HEK293 (cell line): ENCODE results near the gene KIFAP3.

ENCODE experiments used
- KLF7 ChIP-seq: fragments of 450-650 bp; formaldehyde crosslinking; IDR thresholded peaks from 2 replicates; pipeline ENCODE4 v1.5.1; 2016; ENCODE audit warnings: missing biosample characterization, missing genetic modification characterization, borderline replicate concordance
- SCRT1 ChIP-seq: fragments of 450-650 bp; formaldehyde crosslinking; IDR thresholded peaks from 2 replicates; pipeline ENCODE4 v1.5.1; 2016; ENCODE audit warnings: missing biosample characterization, missing genetic modification characterization, borderline replicate concordance
- SETDB1 ChIP-seq: IDR thresholded peaks from one replicate; pipeline ENCODE4 v1.6.1; 2017; ENCODE audit warnings: mild to moderate bottlenecking, low read length, moderate library complexity, mixed read lengths; ENCODE audit not compliant: insufficient read length
- ZEB2 ChIP-seq: fragments of 450-650 bp; formaldehyde crosslinking; IDR thresholded peaks from 2 replicates; pipeline ENCODE4 v1.5.1; 2016; ENCODE audit warnings: missing biosample characterization, missing genetic modification characterization
- ZFP37 ChIP-seq: fragments of 450-650 bp; formaldehyde crosslinking; IDR thresholded peaks from 2 replicates; pipeline ENCODE4 v1.5.1; 2016; ENCODE audit warnings: missing biosample characterization, missing genetic modification characterization
- ZFP69B ChIP-seq: fragments of 450-650 bp; formaldehyde crosslinking; IDR thresholded peaks from 2 replicates; pipeline ENCODE4 v1.5.1; 2016; ENCODE audit warnings: missing biosample characterization, missing genetic modification characterization
- ZNF121 ChIP-seq: fragments of 450-650 bp; formaldehyde crosslinking; IDR thresholded peaks from 2 replicates; pipeline ENCODE4 v1.5.1; 2016; ENCODE audit warnings: missing biosample characterization, missing genetic modification characterization
- ZNF174 ChIP-seq: fragments of 450-650 bp; formaldehyde crosslinking; IDR thresholded peaks from 2 replicates; pipeline ENCODE4 v1.5.0; 2017; ENCODE audit warnings: missing biosample characterization, mild to moderate bottlenecking, missing genetic modification characterization
- ZNF211 ChIP-seq: fragments of 450-650 bp; formaldehyde crosslinking; IDR thresholded peaks from 2 replicates; pipeline ENCODE4 v1.5.1; 2016; ENCODE audit warnings: low read depth, missing biosample characterization, missing genetic modification characterization
- ZNF214 ChIP-seq: fragments of 450-650 bp; formaldehyde crosslinking; IDR thresholded peaks from 2 replicates; pipeline ENCODE4 v1.5.1; 2017; ENCODE audit warnings: missing biosample characterization, mild to moderate bottlenecking, missing genetic modification characterization, borderline replicate concordance
- ZNF239 ChIP-seq: fragments of 450-650 bp; formaldehyde crosslinking; IDR thresholded peaks from 2 replicates; pipeline ENCODE4 v1.5.1; 2016; ENCODE audit warnings: missing biosample characterization, missing genetic modification characterization
- ZNF302 ChIP-seq: fragments of 450-650 bp; formaldehyde crosslinking; IDR thresholded peaks from 2 replicates; pipeline ENCODE4 v1.5.1; 2016; ENCODE audit warnings: missing biosample characterization, missing genetic modification characterization, low read depth
- ZNF354C ChIP-seq: fragments of 450-650 bp; formaldehyde crosslinking; IDR thresholded peaks from 2 replicates; pipeline ENCODE4 v1.5.1; 2016; ENCODE audit warnings: missing biosample characterization, missing genetic modification characterization, low read depth, borderline replicate concordance
- ZNF530 ChIP-seq: fragments of 450-650 bp; formaldehyde crosslinking; IDR thresholded peaks from 2 replicates; pipeline ENCODE4 v1.5.1; 2016; ENCODE audit warnings: low read depth, missing biosample characterization, missing genetic modification characterization
- ZNF555 ChIP-seq: fragments of 450-650 bp; formaldehyde crosslinking; conservative IDR thresholded peaks from 2 replicates; pipeline ENCODE4 v1.5.1; 2017; ENCODE audit warnings: missing biosample characterization, mild to moderate bottlenecking, missing genetic modification characterization, inconsistent platforms
- ZNF660 ChIP-seq: fragments of 450-650 bp; IDR thresholded peaks from 2 replicates; pipeline ENCODE4 v1.5.1; 2018; ENCODE audit warnings: missing biosample characterization, mild to moderate bottlenecking, missing genetic modification characterization
- ZNF664 ChIP-seq: fragments of 450-650 bp; formaldehyde crosslinking; IDR thresholded peaks from 2 replicates; pipeline ENCODE4 v1.5.1; 2016; ENCODE audit warnings: missing biosample characterization, missing genetic modification characterization
- ZNF76 ChIP-seq: fragments of 450-650 bp; formaldehyde crosslinking; IDR thresholded peaks from 2 replicates; pipeline ENCODE4; 2016; ENCODE audit warnings: low read depth, missing biosample characterization, missing genetic modification characterization, borderline replicate concordance
- ZSCAN23 ChIP-seq: fragments of 450-650 bp; formaldehyde crosslinking; IDR thresholded peaks from 2 replicates; pipeline ENCODE4 v1.5.1; 2016; ENCODE audit warnings: missing biosample characterization, missing genetic modification characterization
- TF ChIP-seq, protein P1 (sequence below): fragments of 450-650 bp; formaldehyde crosslinking; IDR thresholded peaks from 2 replicates; pipeline ENCODE4 v1.5.1; 2016; ENCODE audit warnings: missing biosample characterization, missing genetic modification characterization
- TF ChIP-seq, protein P2 (sequence below): fragments of 450-650 bp; formaldehyde crosslinking; IDR thresholded peaks from 2 replicates; pipeline ENCODE4 v1.5.1; 2016; ENCODE audit warnings: missing biosample characterization, missing genetic modification characterization
- TF ChIP-seq, protein P3 (sequence below): fragments of 450-650 bp; formaldehyde crosslinking; IDR thresholded peaks from 2 replicates; pipeline ENCODE4 v1.5.1; 2016; ENCODE audit warnings: missing biosample characterization, missing genetic modification characterization
- TF ChIP-seq, protein P4 (sequence below): fragments of 450-650 bp; formaldehyde crosslinking; IDR thresholded peaks from 2 replicates; pipeline ENCODE4 v1.5.0; 2017; ENCODE audit warnings: missing biosample characterization, missing genetic modification characterization, borderline replicate concordance
- TF ChIP-seq, protein P5 (sequence below): fragments of 450-650 bp; formaldehyde crosslinking; IDR thresholded peaks from 2 replicates; pipeline ENCODE4 v1.5.1; 2017; ENCODE audit warnings: missing biosample characterization, mild to moderate bottlenecking, missing genetic modification characterization, moderate library complexity
- TF ChIP-seq, protein P6 (sequence below): fragments of 450-650 bp; formaldehyde crosslinking; IDR thresholded peaks from 2 replicates; pipeline ENCODE4 v1.5.1; 2016; ENCODE audit warnings: missing biosample characterization, missing genetic modification characterization

KIFAP3 gene

DNA sequence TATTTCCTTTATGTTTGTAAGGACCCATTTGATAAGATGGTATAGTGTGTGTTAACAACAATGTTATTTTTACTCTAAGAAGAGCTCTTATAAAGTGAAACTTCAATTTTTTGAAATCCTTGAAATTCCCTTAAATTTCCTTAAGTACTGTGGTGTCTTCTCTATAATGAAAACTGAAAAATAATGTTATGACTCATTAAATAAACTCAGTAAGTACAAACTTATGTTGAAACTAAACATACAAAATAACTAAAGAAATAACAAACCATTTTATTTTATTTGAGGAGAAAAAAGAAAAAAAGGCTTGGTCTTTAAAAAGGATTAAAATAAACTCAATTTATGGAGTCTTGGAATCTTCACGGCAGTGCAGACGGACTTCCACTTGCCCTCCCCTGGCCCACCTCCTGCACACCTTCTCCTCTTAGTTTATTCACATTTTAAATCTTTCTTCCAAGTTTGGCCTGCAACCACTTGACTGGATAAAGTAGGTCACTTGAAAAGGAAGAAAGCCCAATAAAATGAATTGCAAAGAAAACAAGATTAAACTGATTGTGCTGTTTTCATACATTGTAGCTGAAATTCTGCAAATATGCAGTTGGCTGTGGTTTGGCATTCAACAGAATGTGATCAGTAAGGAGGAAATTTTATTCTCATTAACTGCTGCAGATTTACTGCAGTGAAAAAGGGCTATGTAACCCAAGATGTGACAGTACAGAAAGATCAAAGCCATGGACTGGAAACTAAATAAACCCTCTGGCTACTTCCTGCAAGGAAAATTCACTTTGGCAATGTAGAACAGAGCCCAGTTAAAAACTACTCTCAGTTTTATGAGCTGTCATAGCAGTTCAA is 132.3 kb downstream of the KIFAP3 start (continued):
- TF ChIP-seq ZFP69B (tag by site-specific recombination) (peak; percentile 65; the same call in 1 of the 2 replicates), ZNF239 (tag by site-specific recombination) (0 out of 2 replicates have a peak, but pooled peaks have one; percentile 58), ZNF174 (tag by site-specific recombination) (no peak), ZNF211 (no peak), ZNF214 (no peak), ZNF660 (tag by site-specific recombination) (no peak), ZNF302 (no peak; the same call in 1 of the 2 replicates), ZEB2 (peak; percentile 82), ZNF555 (no peak), SETDB1 (no peak), ZNF354C (tag by site-specific recombination) (no peak), ZSCAN23 (tag by site-specific recombination) (0 out of 2 replicates have a peak, but pooled peaks have one; percentile 49), SCRT1 (tag by site-specific recombination) (peak; percentile 87; the same call in 1 of the 2 replicates), KLF7 (tag by site-specific recombination) (peak; percentile 69; the same call in 1 of the 2 replicates), ZFP37 (tag by site-specific recombination) (no peak), ZNF664 (tag by site-specific recombination) (peak; percentile 48; the same call in 1 of the 2 replicates), ZNF121 (peak; percentile 90), ZNF76 (tag by site-specific recombination) (no peak), ZNF530 (tag by site-specific recombination) (no peak)
- TF ChIP-seq, protein P1, sequence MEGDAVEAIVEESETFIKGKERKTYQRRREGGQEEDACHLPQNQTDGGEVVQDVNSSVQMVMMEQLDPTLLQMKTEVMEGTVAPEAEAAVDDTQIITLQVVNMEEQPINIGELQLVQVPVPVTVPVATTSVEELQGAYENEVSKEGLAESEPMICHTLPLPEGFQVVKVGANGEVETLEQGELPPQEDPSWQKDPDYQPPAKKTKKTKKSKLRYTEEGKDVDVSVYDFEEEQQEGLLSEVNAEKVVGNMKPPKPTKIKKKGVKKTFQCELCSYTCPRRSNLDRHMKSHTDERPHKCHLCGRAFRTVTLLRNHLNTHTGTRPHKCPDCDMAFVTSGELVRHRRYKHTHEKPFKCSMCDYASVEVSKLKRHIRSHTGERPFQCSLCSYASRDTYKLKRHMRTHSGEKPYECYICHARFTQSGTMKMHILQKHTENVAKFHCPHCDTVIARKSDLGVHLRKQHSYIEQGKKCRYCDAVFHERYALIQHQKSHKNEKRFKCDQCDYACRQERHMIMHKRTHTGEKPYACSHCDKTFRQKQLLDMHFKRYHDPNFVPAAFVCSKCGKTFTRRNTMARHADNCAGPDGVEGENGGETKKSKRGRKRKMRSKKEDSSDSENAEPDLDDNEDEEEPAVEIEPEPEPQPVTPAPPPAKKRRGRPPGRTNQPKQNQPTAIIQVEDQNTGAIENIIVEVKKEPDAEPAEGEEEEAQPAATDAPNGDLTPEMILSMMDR (tag by site-specific recombination), result no peak
- TF ChIP-seq, protein P2, sequence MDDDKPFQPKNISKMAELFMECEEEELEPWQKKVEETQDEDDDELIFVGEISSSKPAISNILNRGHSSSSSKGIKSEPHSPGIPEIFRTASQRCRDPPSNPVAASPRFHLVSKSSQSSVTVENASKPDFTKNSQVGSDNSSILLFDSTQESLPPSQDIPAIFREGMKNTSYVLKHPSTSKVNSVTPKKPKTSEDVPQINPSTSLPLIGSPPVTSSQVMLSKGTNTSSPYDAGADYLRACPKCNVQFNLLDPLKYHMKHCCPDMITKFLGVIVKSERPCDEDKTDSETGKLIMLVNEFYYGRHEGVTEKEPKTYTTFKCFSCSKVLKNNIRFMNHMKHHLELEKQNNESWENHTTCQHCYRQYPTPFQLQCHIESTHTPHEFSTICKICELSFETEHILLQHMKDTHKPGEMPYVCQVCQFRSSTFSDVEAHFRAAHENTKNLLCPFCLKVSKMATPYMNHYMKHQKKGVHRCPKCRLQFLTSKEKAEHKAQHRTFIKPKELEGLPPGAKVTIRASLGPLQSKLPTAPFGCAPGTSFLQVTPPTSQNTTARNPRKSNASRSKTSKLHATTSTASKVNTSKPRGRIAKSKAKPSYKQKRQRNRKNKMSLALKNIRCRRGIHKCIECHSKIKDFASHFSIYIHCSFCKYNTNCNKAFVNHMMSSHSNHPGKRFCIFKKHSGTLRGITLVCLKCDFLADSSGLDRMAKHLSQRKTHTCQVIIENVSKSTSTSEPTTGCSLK, result no peak
- TF ChIP-seq, protein P3, sequence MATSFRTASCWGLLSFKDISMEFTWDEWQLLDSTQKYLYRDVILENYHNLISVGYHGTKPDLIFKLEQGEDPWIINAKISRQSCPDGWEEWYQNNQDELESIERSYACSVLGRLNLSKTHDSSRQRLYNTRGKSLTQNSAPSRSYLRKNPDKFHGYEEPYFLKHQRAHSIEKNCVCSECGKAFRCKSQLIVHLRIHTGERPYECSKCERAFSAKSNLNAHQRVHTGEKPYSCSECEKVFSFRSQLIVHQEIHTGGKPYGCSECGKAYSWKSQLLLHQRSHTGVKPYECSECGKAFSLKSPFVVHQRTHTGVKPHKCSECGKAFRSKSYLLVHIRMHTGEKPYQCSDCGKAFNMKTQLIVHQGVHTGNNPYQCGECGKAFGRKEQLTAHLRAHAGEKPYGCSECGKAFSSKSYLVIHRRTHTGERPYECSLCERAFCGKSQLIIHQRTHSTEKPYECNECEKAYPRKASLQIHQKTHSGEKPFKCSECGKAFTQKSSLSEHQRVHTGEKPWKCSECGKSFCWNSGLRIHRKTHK (tag by site-specific recombination), result no peak
- TF ChIP-seq, protein P4, sequence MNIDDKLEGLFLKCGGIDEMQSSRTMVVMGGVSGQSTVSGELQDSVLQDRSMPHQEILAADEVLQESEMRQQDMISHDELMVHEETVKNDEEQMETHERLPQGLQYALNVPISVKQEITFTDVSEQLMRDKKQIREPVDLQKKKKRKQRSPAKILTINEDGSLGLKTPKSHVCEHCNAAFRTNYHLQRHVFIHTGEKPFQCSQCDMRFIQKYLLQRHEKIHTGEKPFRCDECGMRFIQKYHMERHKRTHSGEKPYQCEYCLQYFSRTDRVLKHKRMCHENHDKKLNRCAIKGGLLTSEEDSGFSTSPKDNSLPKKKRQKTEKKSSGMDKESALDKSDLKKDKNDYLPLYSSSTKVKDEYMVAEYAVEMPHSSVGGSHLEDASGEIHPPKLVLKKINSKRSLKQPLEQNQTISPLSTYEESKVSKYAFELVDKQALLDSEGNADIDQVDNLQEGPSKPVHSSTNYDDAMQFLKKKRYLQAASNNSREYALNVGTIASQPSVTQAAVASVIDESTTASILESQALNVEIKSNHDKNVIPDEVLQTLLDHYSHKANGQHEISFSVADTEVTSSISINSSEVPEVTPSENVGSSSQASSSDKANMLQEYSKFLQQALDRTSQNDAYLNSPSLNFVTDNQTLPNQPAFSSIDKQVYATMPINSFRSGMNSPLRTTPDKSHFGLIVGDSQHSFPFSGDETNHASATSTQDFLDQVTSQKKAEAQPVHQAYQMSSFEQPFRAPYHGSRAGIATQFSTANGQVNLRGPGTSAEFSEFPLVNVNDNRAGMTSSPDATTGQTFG (tag by site-specific recombination), result no peak
- TF ChIP-seq, protein P5, sequence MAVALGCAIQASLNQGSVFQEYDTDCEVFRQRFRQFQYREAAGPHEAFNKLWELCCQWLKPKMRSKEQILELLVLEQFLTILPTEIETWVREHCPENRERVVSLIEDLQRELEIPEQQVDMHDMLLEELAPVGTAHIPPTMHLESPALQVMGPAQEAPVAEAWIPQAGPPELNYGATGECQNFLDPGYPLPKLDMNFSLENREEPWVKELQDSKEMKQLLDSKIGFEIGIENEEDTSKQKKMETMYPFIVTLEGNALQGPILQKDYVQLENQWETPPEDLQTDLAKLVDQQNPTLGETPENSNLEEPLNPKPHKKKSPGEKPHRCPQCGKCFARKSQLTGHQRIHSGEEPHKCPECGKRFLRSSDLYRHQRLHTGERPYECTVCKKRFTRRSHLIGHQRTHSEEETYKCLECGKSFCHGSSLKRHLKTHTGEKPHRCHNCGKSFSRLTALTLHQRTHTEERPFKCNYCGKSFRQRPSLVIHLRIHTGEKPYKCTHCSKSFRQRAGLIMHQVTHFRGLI (tag by site-specific recombination), result peak; percentile 78; the same call in 1 of the 2 replicates
- TF ChIP-seq, protein P6, sequence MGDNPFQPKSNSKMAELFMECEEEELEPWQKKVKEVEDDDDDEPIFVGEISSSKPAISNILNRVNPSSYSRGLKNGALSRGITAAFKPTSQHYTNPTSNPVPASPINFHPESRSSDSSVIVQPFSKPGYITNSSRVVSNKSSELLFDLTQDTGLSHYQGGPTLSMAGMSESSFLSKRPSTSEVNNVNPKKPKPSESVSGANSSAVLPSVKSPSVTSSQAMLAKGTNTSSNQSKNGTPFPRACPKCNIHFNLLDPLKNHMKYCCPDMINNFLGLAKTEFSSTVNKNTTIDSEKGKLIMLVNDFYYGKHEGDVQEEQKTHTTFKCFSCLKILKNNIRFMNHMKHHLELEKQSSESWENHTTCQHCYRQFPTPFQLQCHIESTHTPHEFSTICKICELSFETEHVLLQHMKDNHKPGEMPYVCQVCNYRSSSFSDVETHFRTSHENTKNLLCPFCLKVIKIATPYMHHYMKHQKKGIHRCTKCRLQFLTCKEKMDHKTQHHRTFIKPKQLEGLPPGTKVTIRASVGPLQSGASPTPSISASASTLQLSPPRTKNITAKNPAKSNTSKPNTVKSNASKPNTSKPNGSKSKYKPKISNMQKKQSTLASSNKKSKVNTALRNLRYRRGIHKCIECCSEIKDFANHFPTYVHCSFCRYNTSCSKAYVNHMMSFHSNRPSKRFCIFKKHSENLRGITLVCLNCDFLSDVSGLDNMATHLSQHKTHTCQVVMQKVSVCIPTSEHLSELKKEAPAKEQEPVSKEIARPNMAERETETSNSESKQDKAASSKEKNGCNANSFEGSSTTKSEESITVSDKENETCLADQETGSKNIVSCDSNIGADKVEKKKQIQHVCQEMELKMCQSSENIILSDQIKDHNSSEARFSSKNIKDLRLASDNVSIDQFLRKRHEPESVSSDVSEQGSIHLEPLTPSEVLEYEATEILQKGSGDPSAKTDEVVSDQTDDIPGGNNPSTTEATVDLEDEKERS, result no peak
